Astrocyte of the cerebellum (primary cell): ENCODE measurements around the gene WWC2.

Experiments
- DNase-seq: peaks from one replicate; pipeline ENCODE4 v3.0.0-alpha.2; 2011; ENCODE audit warnings: low read depth
- H3K4me3 ChIP-seq: 2 replicates; pipeline ENCODE4 v1.5.1; 2011; ENCODE audit warnings: mild to moderate bottlenecking, low read depth, low read length, moderate library complexity
- in situ Hi-C: cut with HindIII; loops from 2 replicates; pipeline ENCODE4 v1.10.0; 2017; ENCODE audit warnings: low sequenced_read_pairs
- TF ChIP-seq, protein P1 (sequence below): IDR thresholded peaks from 2 replicates; pipeline ENCODE4 v1.5.1; 2012; ENCODE audit warnings: low read length, low read depth, moderate library complexity, mild to moderate bottlenecking; ENCODE audit errors: missing control alignments

Gene WWC2

DNA sequence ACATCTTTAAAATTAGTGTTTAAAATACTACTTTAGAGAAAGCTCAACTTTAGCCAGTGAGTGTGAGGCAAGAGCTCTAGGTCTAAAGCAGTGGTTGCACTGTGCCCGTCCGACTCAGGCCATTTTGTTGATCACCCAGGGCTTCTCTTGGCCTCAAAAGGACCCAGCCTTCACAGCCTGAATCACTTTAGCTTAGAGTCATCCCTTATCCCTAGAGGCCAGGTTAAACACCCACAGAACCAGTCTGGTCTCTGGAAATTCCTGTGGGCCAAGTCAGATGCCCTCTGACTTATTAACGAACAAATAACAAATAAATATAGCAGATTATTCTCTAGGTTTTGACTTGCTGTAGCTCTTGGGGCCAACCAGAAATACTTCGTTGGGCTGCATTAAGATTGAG, 102.3 kb downstream of the WWC2 start:
- TF ChIP-seq, protein P1, sequence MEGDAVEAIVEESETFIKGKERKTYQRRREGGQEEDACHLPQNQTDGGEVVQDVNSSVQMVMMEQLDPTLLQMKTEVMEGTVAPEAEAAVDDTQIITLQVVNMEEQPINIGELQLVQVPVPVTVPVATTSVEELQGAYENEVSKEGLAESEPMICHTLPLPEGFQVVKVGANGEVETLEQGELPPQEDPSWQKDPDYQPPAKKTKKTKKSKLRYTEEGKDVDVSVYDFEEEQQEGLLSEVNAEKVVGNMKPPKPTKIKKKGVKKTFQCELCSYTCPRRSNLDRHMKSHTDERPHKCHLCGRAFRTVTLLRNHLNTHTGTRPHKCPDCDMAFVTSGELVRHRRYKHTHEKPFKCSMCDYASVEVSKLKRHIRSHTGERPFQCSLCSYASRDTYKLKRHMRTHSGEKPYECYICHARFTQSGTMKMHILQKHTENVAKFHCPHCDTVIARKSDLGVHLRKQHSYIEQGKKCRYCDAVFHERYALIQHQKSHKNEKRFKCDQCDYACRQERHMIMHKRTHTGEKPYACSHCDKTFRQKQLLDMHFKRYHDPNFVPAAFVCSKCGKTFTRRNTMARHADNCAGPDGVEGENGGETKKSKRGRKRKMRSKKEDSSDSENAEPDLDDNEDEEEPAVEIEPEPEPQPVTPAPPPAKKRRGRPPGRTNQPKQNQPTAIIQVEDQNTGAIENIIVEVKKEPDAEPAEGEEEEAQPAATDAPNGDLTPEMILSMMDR: no peak
- DNase-seq: no peak
- in situ Hi-C loops: no loop called here
- H3K4me3 ChIP-seq: no peak overlapping the region

DNA sequence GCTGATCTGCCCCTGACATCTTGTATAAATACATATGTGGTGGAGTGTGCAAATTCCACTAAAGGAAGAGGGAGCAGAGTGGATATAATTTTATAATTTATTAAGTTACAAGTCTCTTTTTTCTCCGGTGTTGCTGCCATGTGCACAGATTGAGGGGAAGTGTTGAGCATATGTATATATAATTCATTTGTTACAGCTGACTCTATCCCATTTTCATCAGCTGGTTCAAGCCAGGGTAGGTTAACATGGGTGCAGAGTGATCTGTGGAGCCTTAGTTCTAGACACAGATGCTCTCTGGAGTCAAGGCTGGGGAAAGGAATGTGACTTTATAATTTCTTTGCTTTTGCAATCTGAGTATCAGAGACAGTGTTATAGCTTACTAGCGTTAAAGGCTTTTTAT, 103.5 kb downstream of the WWC2 start:
- in situ Hi-C loops: no loop called here

DNA sequence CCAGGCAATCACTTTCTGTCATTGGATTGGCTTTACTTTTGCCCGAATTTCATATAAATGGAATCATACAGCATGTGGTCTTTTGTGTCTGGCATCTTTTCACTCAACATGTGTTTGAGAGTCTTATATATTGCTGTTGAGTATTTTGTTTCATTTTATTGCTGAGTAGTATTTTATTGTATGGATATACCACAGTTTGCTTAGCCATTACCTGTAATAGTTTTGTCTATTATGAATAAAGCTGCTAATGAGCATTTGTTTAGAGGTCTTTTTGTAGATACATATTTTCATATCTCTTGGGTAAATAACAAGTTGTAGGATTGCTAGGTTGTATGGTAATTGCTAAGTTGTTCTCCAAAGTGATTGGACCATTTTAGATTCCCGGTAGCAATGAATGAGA, 105.7 kb downstream of the WWC2 start:
- H3K4me3 ChIP-seq: no peak overlapping the region
- no peak for DNase-seq
- in situ Hi-C loops: no loop called here
- TF ChIP-seq, protein P1: no peak

More for the DNA sequence above, 103.5 kb downstream of the WWC2 start:
- DNase-seq: no peak
- TF ChIP-seq, protein P1: no peak
- no peak overlapping the region for H3K4me3 ChIP-seq

GRCh38 chr4:183205193-183205592, 106.1 kb downstream of the WWC2 start:
- TF ChIP-seq, protein P1: no peak
- in situ Hi-C loops: no loop called here
- no peak overlapping the region for H3K4me3 ChIP-seq
- DNase-seq: no peak

DNA sequence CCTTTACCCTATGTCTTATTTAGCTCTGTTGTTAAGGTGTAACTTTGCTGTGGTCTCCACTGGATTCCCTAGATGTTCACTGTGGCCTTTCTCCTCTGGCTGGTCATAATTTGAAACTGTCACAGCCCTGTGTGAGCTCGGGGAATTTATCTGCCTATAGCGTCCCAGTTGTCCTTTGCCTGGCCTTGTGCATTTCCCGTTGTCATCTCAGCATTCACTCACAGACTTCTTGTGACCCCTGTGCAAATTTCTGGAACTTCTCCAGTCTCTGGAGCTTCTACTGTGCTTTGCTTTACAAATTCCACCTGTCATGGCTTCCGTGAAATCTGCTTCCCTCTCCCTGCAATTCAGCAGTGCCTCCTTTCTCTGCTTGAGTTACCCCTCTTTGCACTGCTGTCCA, 106.7 kb downstream of the WWC2 start:
- in situ Hi-C loops: no loop called here
- no peak overlapping the region for H3K4me3 ChIP-seq

DNA sequence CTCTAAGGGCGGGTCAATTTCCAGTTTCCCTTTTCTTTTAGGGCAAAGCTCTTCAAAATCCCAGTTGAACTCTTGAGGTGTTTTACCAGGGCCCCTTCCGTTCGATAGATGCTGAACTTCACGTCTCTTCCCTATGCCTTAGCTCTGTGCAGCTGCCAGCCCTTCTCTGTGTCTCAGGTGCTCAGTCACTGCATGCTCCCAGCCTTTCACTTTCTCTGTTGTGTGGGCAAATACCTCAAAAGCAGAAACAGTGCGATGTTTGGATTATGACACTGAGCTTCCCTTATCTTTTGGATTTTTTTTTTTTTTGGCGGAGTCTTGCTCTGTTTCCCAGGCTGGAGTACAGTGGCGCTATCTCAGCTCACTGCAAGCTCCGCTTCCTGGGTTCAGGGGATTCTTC, 112.5 kb downstream of the WWC2 start:
- TF ChIP-seq, protein P1: no peak
- in situ Hi-C loops: no loop called here
- no peak overlapping the region for H3K4me3 ChIP-seq
- DNase-seq: no peak

More for the DNA sequence above, 106.7 kb downstream of the WWC2 start:
- no peak for DNase-seq
- TF ChIP-seq, protein P1: no peak

- TF ChIP-seq, protein P1: no peak
- no peak overlapping the region for H3K4me3 ChIP-seq
- no peak for DNase-seq
- in situ Hi-C loops: no loop called here
Measured at GRCh38 chr4:183213996-183214395, 114.9 kb downstream of the WWC2 start.
